NCI-H748 (cell line): Measurements from ENCODE around the gene HPCAL1.

Experiments used
- DNase-seq: peaks from one replicate; lab custom pipeline; 2025; ENCODE audit not compliant: unreplicated experiment; lab: John Stamatoyannopoulos, UW

The HPCAL1 gene

GRCh38 chr2:10321622-10322021, 18.9 kb downstream of the HPCAL1 start:
- no peak for DNase-seq

GRCh38 chr2:10322481-10322880, 19.8 kb downstream of the HPCAL1 start:
- no peak for DNase-seq

DNA sequence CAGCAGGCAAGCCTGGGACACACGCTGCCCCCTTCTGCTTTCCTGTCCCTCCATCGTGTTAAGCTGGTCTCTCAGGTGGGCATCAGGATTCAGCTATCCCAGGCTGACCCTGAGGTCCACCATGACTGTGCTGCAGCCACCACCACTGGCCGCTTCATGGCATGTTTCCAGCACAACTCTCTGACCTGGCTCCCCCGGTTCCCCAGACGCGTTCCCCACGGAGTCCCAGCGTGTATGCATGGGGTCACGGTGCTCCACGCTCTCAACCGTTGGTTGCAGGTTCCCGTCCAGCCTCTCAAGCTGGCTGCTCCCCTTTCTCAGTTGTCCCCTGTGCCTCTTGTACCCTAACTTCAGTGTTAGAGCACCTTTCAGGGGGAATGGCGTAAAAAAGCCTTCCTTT, 20.3 kb downstream of the HPCAL1 start:
- DNase-seq: no peak

DNA sequence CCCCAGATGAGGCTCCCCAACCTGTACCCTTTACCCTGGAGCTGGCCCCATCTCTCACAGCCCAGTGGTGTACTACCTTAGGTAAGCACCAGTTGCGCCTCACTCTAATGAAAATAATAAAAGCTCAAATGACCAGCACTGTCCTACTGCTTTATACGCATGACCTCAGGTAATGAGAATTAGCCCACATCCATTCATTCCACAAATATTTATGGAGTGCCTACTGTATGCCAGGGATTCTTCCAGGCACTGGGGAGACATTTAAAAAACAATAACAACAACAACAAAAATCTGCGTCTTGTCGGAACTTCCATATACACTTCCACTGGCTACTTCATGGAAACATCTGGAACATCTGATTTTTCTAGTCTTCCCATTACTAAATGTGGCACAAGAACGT, 20.8 kb downstream of the HPCAL1 start:
- DNase-seq: no peak

DNA sequence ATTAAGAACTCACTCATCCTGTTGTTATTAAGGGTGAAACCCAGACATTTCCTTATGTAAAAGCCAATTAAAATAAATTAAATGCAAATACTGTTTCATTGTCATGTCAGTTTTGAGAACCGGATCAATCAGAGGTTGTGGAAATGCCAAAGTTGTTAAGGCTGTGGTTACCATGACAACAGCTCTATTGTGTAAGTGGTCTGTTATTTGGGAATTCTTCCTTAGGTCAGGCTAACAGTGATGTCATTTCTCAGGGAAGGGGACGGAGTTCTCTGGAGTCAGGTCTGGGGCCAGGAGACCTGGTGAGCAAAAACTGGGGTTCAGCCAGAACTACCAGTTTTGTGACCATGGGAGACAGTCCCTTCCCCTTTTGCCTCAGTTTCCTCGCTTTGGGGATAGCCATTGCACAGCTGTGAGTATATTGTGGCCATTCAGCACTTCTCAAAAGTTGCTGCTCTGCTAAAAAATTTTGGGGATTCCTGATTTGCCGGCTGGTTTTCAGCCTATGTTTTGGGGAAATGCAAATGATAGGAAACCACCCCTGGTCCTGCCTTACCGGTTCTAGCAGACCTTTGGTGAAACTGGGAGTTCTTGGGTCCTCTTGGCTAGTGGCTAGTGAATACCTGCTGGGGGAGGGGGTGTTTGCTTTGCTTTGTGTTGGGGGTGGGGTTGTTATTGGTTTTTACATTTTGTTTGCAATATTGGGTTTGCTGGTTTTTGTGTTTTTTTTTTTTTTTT, 21.6 kb downstream of the HPCAL1 start:
- peak; percentile 61 for DNase-seq

- DNase-seq: peak; percentile 87
Measured at GRCh38 chr2:10325278-10326145, 22.8 kb downstream of the HPCAL1 start.

GRCh38 chr2:10326151-10326616, 23.5 kb downstream of the HPCAL1 start:
- no peak for DNase-seq

DNA sequence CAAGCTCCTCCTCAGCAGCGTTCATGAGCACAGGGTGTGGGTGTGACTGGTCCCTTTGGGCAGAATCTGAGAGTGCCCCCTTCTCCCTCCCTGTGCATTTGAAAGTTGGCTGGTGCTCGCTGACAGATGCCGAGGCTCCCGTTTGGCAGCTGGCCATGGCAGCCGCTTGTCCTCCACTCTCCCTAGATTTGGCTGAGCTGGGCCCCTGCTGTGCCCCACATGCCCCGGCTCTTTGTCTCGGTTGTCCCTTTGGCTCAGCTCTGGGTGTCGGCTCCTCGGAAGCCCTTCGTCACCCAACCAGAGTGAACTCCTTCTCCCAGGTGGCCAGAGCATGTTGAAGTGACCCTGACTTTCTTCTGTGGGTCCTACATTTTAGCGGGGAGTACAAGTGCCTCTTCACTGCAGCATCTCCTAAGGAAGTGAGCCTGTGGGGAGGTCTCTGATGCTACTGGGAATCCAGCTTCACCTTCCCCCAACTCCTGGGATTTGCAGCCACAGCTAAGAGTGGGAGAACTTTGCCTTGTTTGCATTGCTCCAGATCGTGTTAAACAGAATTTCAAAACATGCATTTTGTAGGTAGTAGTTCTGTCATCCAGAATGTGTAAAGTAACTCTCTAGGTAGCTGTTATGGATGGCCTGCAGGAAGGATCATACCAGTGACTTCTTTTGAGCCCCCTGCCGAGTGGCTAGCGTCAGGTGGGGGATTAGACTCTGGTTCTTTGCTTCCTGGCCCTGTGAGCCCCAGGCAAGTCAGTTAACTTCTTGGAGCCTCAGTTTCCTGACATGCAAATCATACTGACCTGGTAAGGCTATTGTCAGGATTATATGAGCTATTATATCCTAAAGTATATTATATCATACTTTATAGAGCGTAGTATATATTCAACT, 24.2 kb downstream of the HPCAL1 start:
- peak; percentile 62 for DNase-seq

GRCh38 chr2:10327896-10328669, 25.4 kb downstream of the HPCAL1 start:
- peak; percentile 72 for DNase-seq

DNA sequence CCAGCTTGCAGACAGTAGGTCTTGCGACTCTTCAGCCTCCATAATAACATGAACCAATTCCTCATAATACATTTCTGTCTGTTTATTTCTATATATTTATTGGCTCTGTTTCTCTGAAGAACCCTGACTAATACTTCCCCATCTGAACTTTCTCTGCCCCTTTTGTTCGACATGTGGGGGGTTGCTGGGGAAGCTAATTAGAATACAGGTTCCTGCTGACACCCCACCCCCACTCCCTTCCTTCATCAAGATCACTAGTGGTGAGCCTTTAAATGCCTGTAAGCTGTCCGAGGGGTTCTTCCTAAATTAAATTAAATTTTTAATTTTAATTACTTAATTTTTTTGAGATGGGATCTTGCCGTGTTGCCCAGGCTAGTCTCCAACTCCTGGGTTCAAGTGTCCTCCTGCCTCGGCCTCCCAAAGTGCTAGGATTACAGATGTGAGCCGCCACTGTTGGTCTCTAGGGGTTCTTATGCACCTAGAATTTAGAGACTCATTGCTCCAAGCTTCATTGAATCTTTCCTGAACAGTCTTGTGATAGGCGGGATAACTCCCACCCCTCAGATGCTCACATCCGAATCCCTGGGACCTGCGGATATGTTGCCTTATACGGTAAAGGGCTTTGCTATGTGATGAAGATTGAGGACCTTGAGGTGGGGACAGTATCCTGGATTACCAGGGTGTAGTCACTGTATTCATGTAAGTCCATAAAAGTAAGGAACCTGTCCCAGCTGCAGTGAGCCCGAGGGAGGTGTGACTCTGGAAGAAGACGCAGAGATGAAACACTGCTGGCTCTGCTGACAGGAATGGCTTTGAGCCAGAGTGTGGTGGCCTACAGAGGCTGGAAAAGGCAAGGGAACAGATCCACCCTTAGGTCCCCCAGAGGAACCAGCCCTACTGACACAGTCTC, 26.2 kb downstream of the HPCAL1 start:
- DNase-seq: no peak

GRCh38 chr2:10329580-10329879, 26.8 kb downstream of the HPCAL1 start:
- DNase-seq: no peak

DNA sequence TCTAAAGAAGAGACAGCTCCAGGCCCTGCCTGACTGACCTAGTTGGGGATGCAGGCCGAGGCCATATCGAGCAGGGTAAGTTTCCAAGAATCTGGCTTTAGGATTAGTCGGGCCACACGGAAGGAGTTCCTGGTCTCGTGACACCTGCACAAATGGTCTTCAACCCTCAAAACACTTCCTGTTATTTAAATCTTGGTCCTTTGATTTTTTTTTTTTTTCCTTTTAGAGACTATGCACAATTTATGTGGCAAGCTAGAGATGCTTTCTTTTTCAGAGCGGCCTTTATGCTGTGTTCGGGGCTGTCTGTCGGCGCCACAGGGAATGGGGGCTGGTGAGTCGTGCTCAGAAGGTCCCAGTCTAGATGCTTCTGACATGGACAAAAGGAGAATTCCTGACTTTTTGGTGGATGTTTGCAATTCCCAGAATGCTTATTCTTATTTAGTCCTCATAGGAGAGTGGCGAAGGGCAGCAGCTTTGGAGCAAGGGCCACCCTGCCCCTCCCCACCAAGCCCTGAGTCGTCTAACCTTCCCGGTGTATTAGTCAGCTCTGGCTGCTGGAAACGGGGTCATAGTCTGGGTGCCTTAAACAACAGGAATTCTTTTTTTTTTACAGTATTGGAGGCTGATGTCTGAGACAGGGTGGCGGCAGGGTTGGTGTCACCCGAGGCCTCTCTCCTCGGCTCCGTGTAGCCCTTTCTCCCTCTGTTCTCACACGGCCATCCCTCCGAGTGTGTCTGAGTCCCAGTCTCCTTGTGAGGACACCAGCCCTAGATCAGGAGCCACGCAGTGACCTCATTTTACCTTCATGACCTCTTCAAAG, 27.4 kb downstream of the HPCAL1 start:
- DNase-seq: no peak

GRCh38 chr2:10330700-10331026, 28.0 kb downstream of the HPCAL1 start:
- no peak for DNase-seq

DNA sequence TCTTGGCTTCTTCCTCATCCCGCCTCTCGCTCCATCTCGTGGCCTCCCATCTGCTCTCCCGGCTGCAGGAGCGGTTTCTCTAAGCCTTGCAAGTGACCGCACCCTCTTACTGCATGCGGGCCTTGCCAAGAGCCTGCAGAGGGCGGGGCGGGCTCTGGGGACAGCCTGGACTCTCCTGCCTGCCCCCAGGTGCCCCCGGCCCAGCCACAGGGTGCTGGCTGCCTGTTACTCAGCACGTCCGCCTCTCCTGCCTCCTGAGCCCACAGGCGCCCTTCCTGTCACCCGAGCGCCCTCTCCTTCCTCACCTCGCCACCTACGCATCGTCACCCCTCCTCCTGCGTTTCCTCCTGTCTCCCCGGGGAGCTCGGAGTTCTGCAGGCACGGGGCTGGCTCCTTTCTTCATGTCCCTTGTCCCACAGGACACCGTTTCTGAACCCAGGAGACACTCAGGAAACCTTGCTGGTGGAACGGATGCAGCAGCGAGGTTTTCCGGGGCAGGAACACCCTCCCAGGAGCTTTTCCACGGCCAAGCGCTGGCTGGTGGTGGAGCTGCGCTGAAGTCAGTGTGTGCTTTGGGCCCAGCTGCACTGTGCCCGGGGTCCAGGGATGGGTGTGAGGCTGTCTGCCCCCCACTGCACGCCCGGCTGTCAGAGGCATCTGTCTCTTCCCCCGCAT, 28.5 kb downstream of the HPCAL1 start:
- DNase-seq: no peak

GRCh38 chr2:10331702-10332401, 29.1 kb downstream of the HPCAL1 start:
- DNase-seq: peak; percentile 56

DNA sequence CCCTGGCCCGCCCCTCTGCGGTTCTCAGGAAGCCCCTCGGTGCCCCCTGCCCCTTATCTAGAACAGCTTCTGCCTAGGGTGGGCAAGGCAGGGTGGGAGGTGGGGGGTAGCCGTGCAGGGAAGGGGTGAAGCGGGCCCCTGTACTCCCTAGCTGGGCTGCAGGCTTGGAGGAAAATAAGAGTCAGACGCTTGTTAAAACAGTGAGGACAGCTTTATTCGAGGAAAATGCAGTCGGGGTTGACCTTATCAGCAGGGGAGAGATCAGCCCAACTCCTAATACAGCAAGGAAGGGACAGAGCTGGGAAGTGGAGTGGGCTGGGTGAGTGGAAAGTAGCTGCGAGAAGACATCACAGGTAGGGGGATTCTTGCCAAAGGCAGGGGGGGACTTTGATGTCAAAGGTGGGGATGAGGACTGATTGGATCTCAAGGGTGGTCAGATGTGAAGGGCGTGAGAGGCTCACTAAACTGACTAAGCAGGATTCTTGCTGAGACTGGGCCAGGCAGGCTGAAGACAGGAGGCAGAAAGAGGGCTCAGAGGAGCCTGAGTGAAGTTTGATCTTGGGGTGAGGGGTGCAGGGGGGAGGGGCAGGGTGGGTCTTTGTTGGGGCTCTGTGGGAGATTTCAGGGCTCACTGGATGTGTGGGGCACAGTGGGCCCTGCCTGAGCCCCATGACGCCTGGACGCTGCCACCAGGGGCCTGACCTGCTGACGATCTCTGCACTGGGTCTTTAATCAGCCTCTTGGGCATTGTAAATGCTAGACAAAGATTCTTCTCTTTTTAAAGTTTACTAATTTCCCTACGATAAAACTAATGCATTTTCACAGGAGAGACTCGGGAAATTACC, 29.9 kb downstream of the HPCAL1 start:
- no peak for DNase-seq

- no peak for DNase-seq
Measured at GRCh38 chr2:10333247-10333613, 30.5 kb downstream of the HPCAL1 start.
